WTC11 (cell line): ENCODE results near the gene GYS2.

Experiments used
- ARID4B ChIP-seq: sonication (generic); formaldehyde crosslinking; IDR thresholded peaks from 2 replicates; pipeline ENCODE4 v1.8.0; 2023; ENCODE audit warnings: missing genetic modification reagents, mild to moderate bottlenecking, borderline replicate concordance
- ATF6 ChIP-seq: sonication (generic); formaldehyde crosslinking; IDR thresholded peaks from 2 replicates; pipeline ENCODE4 v1.8.1; 2023; ENCODE audit warnings: mild to moderate bottlenecking, missing genetic modification reagents
- CTCF ChIP-seq: fragments of 200-600 bp; IDR thresholded peaks from 2 replicates; pipeline ENCODE4 v1.8.0; 2022; ENCODE audit warnings: antibody characterized with exemption
- ETV6 ChIP-seq: sonication (generic); formaldehyde crosslinking; IDR thresholded peaks from 2 replicates; pipeline ENCODE4 v1.8.1; 2022; ENCODE audit warnings: mild to moderate bottlenecking, missing genetic modification reagents
- FOXJ3 ChIP-seq: sonication (generic); formaldehyde crosslinking; IDR thresholded peaks from 2 replicates; pipeline ENCODE4 v1.9.0; 2021; ENCODE audit warnings: missing genetic modification reagents, mild to moderate bottlenecking, borderline replicate concordance
- GRHL2 ChIP-seq: fragments of 250-450 bp; sonication (Bioruptor Pico); IDR thresholded peaks from 2 replicates; pipeline ENCODE4 v1.8.0; 2022; ENCODE audit warnings: mild to moderate bottlenecking, moderate library complexity; ENCODE audit not compliant: insufficient replicate concordance, severe bottlenecking
- JUN ChIP-seq: sonication (generic); formaldehyde crosslinking; IDR thresholded peaks from 2 replicates; pipeline ENCODE4 v1.8.0; 2023; ENCODE audit warnings: mild to moderate bottlenecking, missing genetic modification reagents
- KAT7 ChIP-seq: sonication (generic); formaldehyde crosslinking; IDR thresholded peaks from 2 replicates; pipeline ENCODE4 v1.8.1; 2023; ENCODE audit warnings: missing genetic modification reagents, mild to moderate bottlenecking, borderline replicate concordance
- MAX ChIP-seq: sonication (generic); formaldehyde crosslinking; IDR thresholded peaks from 2 replicates; pipeline ENCODE4 v1.8.0; 2022; ENCODE audit warnings: mild to moderate bottlenecking, missing genetic modification reagents
- TEAD4 ChIP-seq: sonication (generic); formaldehyde crosslinking; IDR thresholded peaks from 2 replicates; pipeline ENCODE4 v1.8.0; 2022; ENCODE audit warnings: mild to moderate bottlenecking, missing genetic modification reagents
- USF2 ChIP-seq: sonication (generic); formaldehyde crosslinking; IDR thresholded peaks from 2 replicates; pipeline ENCODE4 v1.8.1; 2023; ENCODE audit warnings: mild to moderate bottlenecking, missing genetic modification reagents, moderate library complexity
- ZNF281 ChIP-seq: sonication (generic); formaldehyde crosslinking; IDR thresholded peaks from 2 replicates; pipeline ENCODE4 v1.8.0; 2023; ENCODE audit warnings: mild to moderate bottlenecking, missing genetic modification reagents
- ZNF512 ChIP-seq: sonication (generic); formaldehyde crosslinking; IDR thresholded peaks from 2 replicates; pipeline ENCODE4 v1.8.1; 2022; ENCODE audit warnings: missing genetic modification reagents, borderline replicate concordance

- TF ChIP-seq USF2, result no peak
- TF ChIP-seq CTCF, result no peak
- TF ChIP-seq ARID4B (CRISPR knock-in tag), result no peak
- TF ChIP-seq MAX, result no peak
- TF ChIP-seq FOXJ3 (CRISPR knock-in tag), result no peak
- no peak for TF ChIP-seq ZNF512 (CRISPR knock-in tag)
- TF ChIP-seq TEAD4 (CRISPR knock-in tag), result no peak
- TF ChIP-seq GRHL2 (CRISPR knock-in tag), result no peak
- TF ChIP-seq KAT7 (CRISPR knock-in tag), result no peak
- TF ChIP-seq JUN, result no peak
- TF ChIP-seq ZNF281, result no peak
- TF ChIP-seq ETV6 (CRISPR knock-in tag), result no peak
- no peak for TF ChIP-seq ATF6 (CRISPR knock-in tag)
Observed at GRCh38 chr12:21566223-21566906, 38.3 kb downstream of the GYS2 start.
